ENCODE results near the gene DBP.

DBP gene

DNA sequence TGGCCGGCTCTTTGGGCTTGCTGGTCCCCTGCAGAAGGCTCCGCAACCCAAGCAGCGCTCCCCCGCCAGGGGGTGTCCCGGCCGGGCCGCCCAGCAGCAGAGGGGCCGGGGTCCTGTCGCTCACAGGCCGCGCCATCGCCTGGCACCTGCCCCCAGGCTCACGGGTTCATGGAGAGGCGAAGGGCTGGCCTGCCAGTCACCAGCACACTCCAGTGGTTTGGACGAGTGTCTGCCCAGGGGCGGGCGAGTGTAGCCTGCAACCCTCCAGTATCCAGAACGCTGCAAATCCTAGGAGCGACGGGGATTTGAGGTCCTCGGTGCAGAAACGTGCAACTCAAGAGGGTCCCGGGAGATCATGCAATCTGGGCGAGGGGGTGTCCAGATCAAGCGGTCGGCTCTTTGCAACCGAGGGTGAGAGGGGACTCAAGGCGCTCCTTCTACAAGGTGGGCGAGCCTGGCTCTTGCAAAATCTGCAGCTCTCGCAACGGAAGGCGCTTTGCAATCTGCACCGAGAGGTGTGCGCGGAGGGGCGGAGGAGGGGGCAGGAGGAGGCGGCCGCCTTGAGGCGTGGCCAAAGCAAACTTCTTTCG lies at the start of gene DBP (continued):
- TF ChIP-seq ZEB2 (tag by site-specific recombination; IDR thresholded peaks at IDR 0.05) (peak; percentile 59; the same call in 1 of the 2 replicates), EGR2 (tag by site-specific recombination; IDR thresholded peaks at IDR 0.05; ENCODE audit: low read depth) (peak; percentile 63; the same call in 1 of the 2 replicates), ZBTB48 (tag by site-specific recombination; IDR thresholded peaks at IDR 0.05) (no peak), ZNF221 (tag by site-specific recombination; IDR thresholded peaks at IDR 0.05; ENCODE audit: borderline replicate concordance) (no peak), BCL6B (tag by site-specific recombination; IDR thresholded peaks at IDR 0.05) (0 out of 2 replicates have a peak, but pooled peaks have one; percentile 29), OVOL3 (tag by site-specific recombination; IDR thresholded peaks at IDR 0.05) (no peak), ZFHX2 (tag by site-specific recombination; conservative IDR thresholded peaks at IDR 0.05) (peak; percentile 75), ZSCAN30 (tag by site-specific recombination; IDR thresholded peaks at IDR 0.05) (0 out of 2 replicates have a peak, but pooled peaks have one; percentile 7), ZNF341 (tag by site-specific recombination; IDR thresholded peaks at IDR 0.05; ENCODE audit: low read depth) (no peak), ZNF791 (tag by site-specific recombination; IDR thresholded peaks at IDR 0.05) (no peak), ZBTB20 (tag by site-specific recombination; IDR thresholded peaks at IDR 0.05) (no peak), INSM2 (tag by site-specific recombination; IDR thresholded peaks at IDR 0.05) (no peak), ZNF121 (tag by site-specific recombination; IDR thresholded peaks at IDR 0.05) (no peak), ZNF184 (tag by site-specific recombination; IDR thresholded peaks at IDR 0.05) (no peak), ZNF792 (tag by site-specific recombination; IDR thresholded peaks at IDR 0.05) (no peak), SCRT1 (tag by site-specific recombination; IDR thresholded peaks at IDR 0.05; ENCODE audit: borderline replicate concordance) (no peak), ZBTB21 (tag by site-specific recombination; IDR thresholded peaks at IDR 0.05) (no peak), ZNF843 (tag by site-specific recombination; IDR thresholded peaks at IDR 0.05) (no peak), GLI2 (tag by site-specific recombination; IDR thresholded peaks at IDR 0.05; ENCODE audit: borderline replicate concordance, low read depth) (no peak), ZNF19 (tag by site-specific recombination; IDR thresholded peaks at IDR 0.05; ENCODE audit: low read depth) (no peak), ZNF530 (tag by site-specific recombination; IDR thresholded peaks at IDR 0.05; ENCODE audit: low read depth) (no peak), YY2 (tag by site-specific recombination; IDR thresholded peaks at IDR 0.05) (no peak; the same call in 1 of the 2 replicates), ZNF366 (tag by site-specific recombination; conservative IDR thresholded peaks at IDR 0.05) (peak; percentile 48), ZNF350 (tag by site-specific recombination; IDR thresholded peaks at IDR 0.05) (no peak), ZNF510 (tag by site-specific recombination; IDR thresholded peaks at IDR 0.05; ENCODE audit: insufficient replicate concordance) (no peak), ZNF112 (tag by site-specific recombination; IDR thresholded peaks at IDR 0.05) (no peak), ZNF146 (tag by site-specific recombination; IDR thresholded peaks at IDR 0.05) (no peak), ZNF16 (tag by site-specific recombination; IDR thresholded peaks at IDR 0.05; ENCODE audit: low read depth) (no peak)
- TF ChIP-seq, protein P1, sequence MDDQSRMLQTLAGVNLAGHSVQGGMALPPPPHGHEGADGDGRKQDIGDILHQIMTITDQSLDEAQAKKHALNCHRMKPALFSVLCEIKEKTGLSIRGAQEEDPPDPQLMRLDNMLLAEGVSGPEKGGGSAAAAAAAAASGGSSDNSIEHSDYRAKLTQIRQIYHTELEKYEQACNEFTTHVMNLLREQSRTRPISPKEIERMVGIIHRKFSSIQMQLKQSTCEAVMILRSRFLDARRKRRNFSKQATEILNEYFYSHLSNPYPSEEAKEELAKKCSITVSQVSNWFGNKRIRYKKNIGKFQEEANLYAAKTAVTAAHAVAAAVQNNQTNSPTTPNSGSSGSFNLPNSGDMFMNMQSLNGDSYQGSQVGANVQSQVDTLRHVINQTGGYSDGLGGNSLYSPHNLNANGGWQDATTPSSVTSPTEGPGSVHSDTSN (CRISPR knock-in tag; IDR thresholded peaks at IDR 0.05) = no peak
- TF ChIP-seq, protein P2, sequence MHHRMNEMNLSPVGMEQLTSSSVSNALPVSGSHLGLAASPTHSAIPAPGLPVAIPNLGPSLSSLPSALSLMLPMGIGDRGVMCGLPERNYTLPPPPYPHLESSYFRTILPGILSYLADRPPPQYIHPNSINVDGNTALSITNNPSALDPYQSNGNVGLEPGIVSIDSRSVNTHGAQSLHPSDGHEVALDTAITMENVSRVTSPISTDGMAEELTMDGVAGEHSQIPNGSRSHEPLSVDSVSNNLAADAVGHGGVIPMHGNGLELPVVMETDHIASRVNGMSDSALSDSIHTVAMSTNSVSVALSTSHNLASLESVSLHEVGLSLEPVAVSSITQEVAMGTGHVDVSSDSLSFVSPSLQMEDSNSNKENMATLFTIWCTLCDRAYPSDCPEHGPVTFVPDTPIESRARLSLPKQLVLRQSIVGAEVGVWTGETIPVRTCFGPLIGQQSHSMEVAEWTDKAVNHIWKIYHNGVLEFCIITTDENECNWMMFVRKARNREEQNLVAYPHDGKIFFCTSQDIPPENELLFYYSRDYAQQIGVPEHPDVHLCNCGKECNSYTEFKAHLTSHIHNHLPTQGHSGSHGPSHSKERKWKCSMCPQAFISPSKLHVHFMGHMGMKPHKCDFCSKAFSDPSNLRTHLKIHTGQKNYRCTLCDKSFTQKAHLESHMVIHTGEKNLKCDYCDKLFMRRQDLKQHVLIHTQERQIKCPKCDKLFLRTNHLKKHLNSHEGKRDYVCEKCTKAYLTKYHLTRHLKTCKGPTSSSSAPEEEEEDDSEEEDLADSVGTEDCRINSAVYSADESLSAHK (tag by site-specific recombination; IDR thresholded peaks at IDR 0.05) = 0 out of 2 replicates have a peak, but pooled peaks have one; percentile 11
- TF ChIP-seq, protein P3, sequence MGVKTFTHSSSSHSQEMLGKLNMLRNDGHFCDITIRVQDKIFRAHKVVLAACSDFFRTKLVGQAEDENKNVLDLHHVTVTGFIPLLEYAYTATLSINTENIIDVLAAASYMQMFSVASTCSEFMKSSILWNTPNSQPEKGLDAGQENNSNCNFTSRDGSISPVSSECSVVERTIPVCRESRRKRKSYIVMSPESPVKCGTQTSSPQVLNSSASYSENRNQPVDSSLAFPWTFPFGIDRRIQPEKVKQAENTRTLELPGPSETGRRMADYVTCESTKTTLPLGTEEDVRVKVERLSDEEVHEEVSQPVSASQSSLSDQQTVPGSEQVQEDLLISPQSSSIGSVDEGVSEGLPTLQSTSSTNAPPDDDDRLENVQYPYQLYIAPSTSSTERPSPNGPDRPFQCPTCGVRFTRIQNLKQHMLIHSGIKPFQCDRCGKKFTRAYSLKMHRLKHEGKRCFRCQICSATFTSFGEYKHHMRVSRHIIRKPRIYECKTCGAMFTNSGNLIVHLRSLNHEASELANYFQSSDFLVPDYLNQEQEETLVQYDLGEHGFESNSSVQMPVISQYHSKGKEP (tag by site-specific recombination; IDR thresholded peaks at IDR 0.05) = peak; percentile 94
- TF ChIP-seq, protein P4, sequence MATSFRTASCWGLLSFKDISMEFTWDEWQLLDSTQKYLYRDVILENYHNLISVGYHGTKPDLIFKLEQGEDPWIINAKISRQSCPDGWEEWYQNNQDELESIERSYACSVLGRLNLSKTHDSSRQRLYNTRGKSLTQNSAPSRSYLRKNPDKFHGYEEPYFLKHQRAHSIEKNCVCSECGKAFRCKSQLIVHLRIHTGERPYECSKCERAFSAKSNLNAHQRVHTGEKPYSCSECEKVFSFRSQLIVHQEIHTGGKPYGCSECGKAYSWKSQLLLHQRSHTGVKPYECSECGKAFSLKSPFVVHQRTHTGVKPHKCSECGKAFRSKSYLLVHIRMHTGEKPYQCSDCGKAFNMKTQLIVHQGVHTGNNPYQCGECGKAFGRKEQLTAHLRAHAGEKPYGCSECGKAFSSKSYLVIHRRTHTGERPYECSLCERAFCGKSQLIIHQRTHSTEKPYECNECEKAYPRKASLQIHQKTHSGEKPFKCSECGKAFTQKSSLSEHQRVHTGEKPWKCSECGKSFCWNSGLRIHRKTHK (tag by site-specific recombination; IDR thresholded peaks at IDR 0.05) = no peak
